GM19035 (cell line): ENCODE results near the gene FBXO31.
A peak's percentile ranks its signal among the peaks of the same experiment; 100 is the strongest.

Source experiments
- ATAC-seq: cut with Tn5 transposase; IDR thresholded peaks from one replicate; pipeline ENCODE4 v1.9.1; 2021; ENCODE audit not compliant: unreplicated experiment

FBXO31 gene

GRCh38 chr16:87330646-87331045, 52.9 kb downstream of the FBXO31 start:
- ATAC-seq = no peak

GRCh38 chr16:87330257-87330624, 53.3 kb downstream of the FBXO31 start:
- no peak for ATAC-seq

- no peak for ATAC-seq
Measured at GRCh38 chr16:87329436-87330256, 53.9 kb downstream of the FBXO31 start.

- no peak for ATAC-seq
Measured at GRCh38 chr16:87328846-87329245, 54.7 kb downstream of the FBXO31 start.

GRCh38 chr16:87327798-87328495, 55.6 kb downstream of the FBXO31 start:
- no peak for ATAC-seq

GRCh38 chr16:87326151-87326571, 57.4 kb downstream of the FBXO31 start:
- no peak for ATAC-seq

- no peak for ATAC-seq
Measured at GRCh38 chr16:87325423-87325858, 58.1 kb downstream of the FBXO31 start.

- ATAC-seq = no peak
Measured at GRCh38 chr16:87324411-87325275, 58.9 kb downstream of the FBXO31 start.

- no peak for ATAC-seq
Measured at GRCh38 chr16:87323727-87324410, 59.7 kb downstream of the FBXO31 start.

GRCh38 chr16:87322833-87323726, 60.5 kb downstream of the FBXO31 start:
- no peak for ATAC-seq

GRCh38 chr16:87322360-87322759, 61.2 kb downstream of the FBXO31 start:
- ATAC-seq = no peak

- no peak for ATAC-seq
Measured at GRCh38 chr16:87321336-87322107, 62.1 kb downstream of the FBXO31 start.

- no peak for ATAC-seq
Measured at GRCh38 chr16:87320510-87321227, 62.9 kb downstream of the FBXO31 start.

GRCh38 chr16:87319997-87320491, 63.5 kb downstream of the FBXO31 start:
- ATAC-seq = no peak

- no peak for ATAC-seq
Measured at GRCh38 chr16:87319011-87319410, 64.6 kb downstream of the FBXO31 start.

- ATAC-seq = peak; percentile 29
Measured at GRCh38 chr16:87317750-87318644, 65.6 kb downstream of the FBXO31 start.
